BJ (cell line): ENCODE data around the gene C5orf15. TPM values are rescaled to one million over a fixed set of nuclear protein-coding genes. Genes with fewer than 3 reads are reported as not detected.

Experiments
- CTCF ChIA-PET: fragments of 350-600 bp; formaldehyde crosslinking; extraction: SDS; loops from one replicate; lab custom pipeline; 2021; ENCODE audit warnings: antibody characterized with exemption, inconsistent platforms; lab: Yijun Ruan, JAX
- POLR2A ChIA-PET: fragments of 300-600 bp; sonication (Branson Sonifier 250); formaldehyde crosslinking; extraction: SDS; loops from one replicate; lab custom pipeline; 2021; ENCODE audit warnings: antibody characterized with exemption; lab: Charles Lee
- DNase-seq: peaks from one replicate; pipeline ENCODE4 v3.0.0-alpha.2; 2011; ENCODE audit warnings: low read depth
- H3K27me3 ChIP-seq: 2 replicates; pipeline ENCODE4 v1.6.0; 2011; ENCODE audit warnings: low read length; ENCODE audit not compliant: control insufficient read depth, insufficient read depth
- H3K36me3 ChIP-seq: 2 replicates; pipeline ENCODE4 v1.5.1; 2011; ENCODE audit warnings: low read length; ENCODE audit not compliant: control insufficient read depth, insufficient read depth
- H3K4me3 ChIP-seq: 2 replicates; pipeline ENCODE4 v1.5.1; 2011; ENCODE audit warnings: low read depth, mild to moderate bottlenecking, control low read depth, low read length
- polyA plus RNA-seq: library from polyadenylated mRNA; depleted of rRNA; stranded (reverse); fragments of >200 nt; gene quantifications from 2 replicates; pipeline ENCODE4 v1.2.3, GENCODE V29; 2011; rRNA removed
- TF ChIP-seq, protein P1 (sequence below): IDR thresholded peaks from 2 replicates; pipeline ENCODE4 v1.5.1; 2011; ENCODE audit warnings: low read depth, mild to moderate bottlenecking, control low read depth, inconsistent platforms, low read length, moderate library complexity; ENCODE audit not compliant: insufficient read depth

The C5orf15 gene
- polyA plus RNA-seq, 1 experiment, result 48.1 TPM

GRCh38 chr5:133910571-133910970 lies 57.9 kb downstream of the C5orf15 start:
- TF ChIP-seq, protein P1, sequence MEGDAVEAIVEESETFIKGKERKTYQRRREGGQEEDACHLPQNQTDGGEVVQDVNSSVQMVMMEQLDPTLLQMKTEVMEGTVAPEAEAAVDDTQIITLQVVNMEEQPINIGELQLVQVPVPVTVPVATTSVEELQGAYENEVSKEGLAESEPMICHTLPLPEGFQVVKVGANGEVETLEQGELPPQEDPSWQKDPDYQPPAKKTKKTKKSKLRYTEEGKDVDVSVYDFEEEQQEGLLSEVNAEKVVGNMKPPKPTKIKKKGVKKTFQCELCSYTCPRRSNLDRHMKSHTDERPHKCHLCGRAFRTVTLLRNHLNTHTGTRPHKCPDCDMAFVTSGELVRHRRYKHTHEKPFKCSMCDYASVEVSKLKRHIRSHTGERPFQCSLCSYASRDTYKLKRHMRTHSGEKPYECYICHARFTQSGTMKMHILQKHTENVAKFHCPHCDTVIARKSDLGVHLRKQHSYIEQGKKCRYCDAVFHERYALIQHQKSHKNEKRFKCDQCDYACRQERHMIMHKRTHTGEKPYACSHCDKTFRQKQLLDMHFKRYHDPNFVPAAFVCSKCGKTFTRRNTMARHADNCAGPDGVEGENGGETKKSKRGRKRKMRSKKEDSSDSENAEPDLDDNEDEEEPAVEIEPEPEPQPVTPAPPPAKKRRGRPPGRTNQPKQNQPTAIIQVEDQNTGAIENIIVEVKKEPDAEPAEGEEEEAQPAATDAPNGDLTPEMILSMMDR, result no peak
- no peak overlapping the region for H3K4me3 ChIP-seq
- H3K36me3 ChIP-seq, result no peaks in the 10 kb centered on the region
- CTCF ChIA-PET, result interaction anchor here (1.0 kb wide), 1 partner anchor 34 kb away, joined by 3 read pairs; no protein-coding TSS in a partner anchor
- POLR2A ChIA-PET, result no interaction called here
- no peak for DNase-seq
- no peaks in the 10 kb centered on the region; the same call in 1 of the 2 replicates for H3K27me3 ChIP-seq

DNA sequence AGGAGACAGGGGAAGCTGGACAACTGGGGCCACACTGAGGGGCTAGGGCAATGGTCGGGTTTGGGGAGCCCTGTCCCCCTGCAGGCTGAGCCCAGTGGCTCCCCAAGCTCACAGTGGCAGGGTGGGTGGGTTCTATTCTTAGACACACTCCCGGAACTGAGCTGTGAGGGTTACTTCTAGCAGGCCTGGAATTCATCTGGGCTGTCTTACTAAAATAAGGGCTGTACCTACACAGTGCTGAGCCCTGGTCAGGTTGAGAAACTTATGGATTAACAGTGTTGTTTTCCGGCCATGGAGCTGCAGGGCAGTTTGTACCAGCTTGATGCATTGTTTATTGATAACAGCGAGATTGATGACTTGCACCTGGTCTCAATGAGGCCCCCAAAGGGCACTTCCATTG lies 58.8 kb downstream of the C5orf15 start:
- ChIA-PET POLR2A (no interaction called here), CTCF (no interaction called here)
- no peak overlapping the region for H3K4me3 ChIP-seq
- TF ChIP-seq, protein P1, result no peak
- DNase-seq, result no peak
- H3K27me3 ChIP-seq, result no peaks in the 10 kb centered on the region; the same call in 1 of the 2 replicates
- H3K36me3 ChIP-seq, result no peaks in the 10 kb centered on the region

- Histone ChIP-seq H3K27me3 (no peaks in the 10 kb centered on the region; the same call in 1 of the 2 replicates), H3K4me3 (no peak overlapping the region), H3K36me3 (no peaks in the 10 kb centered on the region)
- POLR2A ChIA-PET, result no interaction called here
- no peak for DNase-seq
- TF ChIP-seq, protein P1, result no peak
- CTCF ChIA-PET, result interaction anchor here (1.5 kb wide), 1 partner anchor 483 kb away, joined by 3 read pairs; no protein-coding TSS in a partner anchor
Measured at GRCh38 chr5:133907075-133907474, 61.4 kb downstream of the C5orf15 start.

DNA sequence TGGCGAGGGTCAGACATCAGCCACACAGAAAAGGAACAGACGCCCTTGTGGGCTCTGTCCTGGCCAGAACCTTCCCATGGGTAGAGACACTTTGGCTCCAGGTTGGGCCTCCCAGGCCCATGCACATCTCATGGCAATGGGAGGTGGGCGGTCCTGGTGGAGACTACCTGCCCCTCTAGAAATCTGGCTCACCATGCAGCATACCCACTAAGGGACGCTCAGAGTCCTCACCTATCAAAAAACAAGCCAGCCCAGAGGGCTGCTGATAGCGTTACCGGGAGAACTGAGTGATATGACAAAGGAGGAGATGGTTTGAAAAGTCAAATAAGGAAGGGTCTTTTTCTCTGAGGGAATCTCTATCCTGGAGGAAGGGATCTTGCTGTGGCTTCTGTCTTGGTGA lies 62.1 kb downstream of the C5orf15 start:
- ChIA-PET CTCF (interaction anchor here (1.5 kb wide), 1 partner anchor 482 kb away, joined by 3 read pairs; no protein-coding TSS in a partner anchor), POLR2A (no interaction called here)
- TF ChIP-seq, protein P1, result no peak
- Histone ChIP-seq H3K27me3 (no peaks in the 10 kb centered on the region; the same call in 1 of the 2 replicates), H3K4me3 (no peak overlapping the region), H3K36me3 (no peaks in the 10 kb centered on the region)
- no peak for DNase-seq

Other genes with a start within 250 kb of the C5orf15 start
- 187 and 195 TPM in 2 replicates for gene VDAC1, start 36.4 kb upstream of the C5orf15 start, polyA plus RNA-seq
- gene TCF7, start 146.1 kb upstream of the C5orf15 start, polyA plus RNA-seq, result 0.78 and 0.86 TPM in 2 replicates
- 183 and 496 TPM in 2 replicates for gene SKP1, start 208.3 kb upstream of the C5orf15 start, polyA plus RNA-seq